HCT116 (cell line): ENCODE results near the gene TMEM219.

Experiments used
- EZH2phosphoT487 ChIP-seq: fragments of 200-600 bp; IDR thresholded peaks from 2 replicates; pipeline ENCODE4 v1.6.1; 2018; ENCODE audit warnings: antibody characterized with exemption, borderline replicate concordance
- POLR2AphosphoS5 ChIP-seq: IDR thresholded peaks from 2 replicates; pipeline ENCODE4 v1.6.1; 2011; ENCODE audit warnings: mild to moderate bottlenecking, low read depth, low read length, moderate library complexity
- TF ChIP-seq, protein P1 (sequence below): IDR thresholded peaks from 2 replicates; pipeline ENCODE4 v1.6.1; 2012; ENCODE audit warnings: low read depth

DNA sequence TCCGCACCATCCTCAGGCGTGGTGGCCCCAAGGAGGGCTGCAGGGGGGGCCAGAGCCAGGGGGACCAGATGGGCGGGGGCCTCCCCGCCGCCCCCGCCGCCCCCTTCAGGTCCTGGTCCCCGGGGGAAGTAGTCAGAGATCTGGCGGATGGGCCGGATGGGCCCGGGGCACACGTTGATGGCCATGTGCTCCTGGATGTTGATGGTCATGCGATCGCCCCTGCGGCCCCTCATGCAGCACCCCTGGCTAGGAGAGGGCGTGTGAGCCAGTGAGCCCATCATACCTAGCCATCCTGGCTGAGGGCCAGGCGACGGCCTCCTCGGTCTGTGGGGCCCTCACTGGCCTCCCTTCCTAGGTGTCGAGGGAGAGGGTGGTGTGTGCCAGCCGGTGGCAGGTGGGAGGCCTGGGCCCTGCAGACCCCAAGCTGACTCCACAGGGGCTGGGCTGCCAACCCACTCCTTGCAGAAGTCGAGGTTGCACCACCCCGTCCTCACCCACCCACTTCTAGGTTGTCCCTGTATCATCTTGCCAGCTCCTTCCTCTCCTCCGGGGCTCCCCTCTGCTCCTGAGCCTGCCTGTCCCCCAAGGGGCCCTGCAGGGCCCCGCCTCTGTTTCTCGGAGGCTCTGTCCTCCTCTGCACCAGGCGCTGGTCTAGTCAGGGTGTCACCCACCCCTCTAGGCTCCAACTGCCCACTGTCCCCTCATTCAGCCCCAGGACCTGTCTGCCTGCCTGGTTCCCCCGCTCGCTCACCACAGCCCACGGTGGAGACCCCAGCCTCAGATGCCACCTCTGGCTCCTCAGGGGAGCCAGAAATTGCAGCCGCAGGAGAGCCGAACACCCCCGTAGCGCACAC is 48.3 kb downstream of the TMEM219 start:
- TF ChIP-seq EZH2phosphoT487 = no peak
- TF ChIP-seq, protein P1, sequence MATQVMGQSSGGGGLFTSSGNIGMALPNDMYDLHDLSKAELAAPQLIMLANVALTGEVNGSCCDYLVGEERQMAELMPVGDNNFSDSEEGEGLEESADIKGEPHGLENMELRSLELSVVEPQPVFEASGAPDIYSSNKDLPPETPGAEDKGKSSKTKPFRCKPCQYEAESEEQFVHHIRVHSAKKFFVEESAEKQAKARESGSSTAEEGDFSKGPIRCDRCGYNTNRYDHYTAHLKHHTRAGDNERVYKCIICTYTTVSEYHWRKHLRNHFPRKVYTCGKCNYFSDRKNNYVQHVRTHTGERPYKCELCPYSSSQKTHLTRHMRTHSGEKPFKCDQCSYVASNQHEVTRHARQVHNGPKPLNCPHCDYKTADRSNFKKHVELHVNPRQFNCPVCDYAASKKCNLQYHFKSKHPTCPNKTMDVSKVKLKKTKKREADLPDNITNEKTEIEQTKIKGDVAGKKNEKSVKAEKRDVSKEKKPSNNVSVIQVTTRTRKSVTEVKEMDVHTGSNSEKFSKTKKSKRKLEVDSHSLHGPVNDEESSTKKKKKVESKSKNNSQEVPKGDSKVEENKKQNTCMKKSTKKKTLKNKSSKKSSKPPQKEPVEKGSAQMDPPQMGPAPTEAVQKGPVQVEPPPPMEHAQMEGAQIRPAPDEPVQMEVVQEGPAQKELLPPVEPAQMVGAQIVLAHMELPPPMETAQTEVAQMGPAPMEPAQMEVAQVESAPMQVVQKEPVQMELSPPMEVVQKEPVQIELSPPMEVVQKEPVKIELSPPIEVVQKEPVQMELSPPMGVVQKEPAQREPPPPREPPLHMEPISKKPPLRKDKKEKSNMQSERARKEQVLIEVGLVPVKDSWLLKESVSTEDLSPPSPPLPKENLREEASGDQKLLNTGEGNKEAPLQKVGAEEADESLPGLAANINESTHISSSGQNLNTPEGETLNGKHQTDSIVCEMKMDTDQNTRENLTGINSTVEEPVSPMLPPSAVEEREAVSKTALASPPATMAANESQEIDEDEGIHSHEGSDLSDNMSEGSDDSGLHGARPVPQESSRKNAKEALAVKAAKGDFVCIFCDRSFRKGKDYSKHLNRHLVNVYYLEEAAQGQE = no peak
- no peak for TF ChIP-seq POLR2AphosphoS5
